ENCODE data around the gene PSD.
A peak's percentile ranks its signal among the peaks of the same experiment; 100 is the strongest.

Gene PSD

DNA sequence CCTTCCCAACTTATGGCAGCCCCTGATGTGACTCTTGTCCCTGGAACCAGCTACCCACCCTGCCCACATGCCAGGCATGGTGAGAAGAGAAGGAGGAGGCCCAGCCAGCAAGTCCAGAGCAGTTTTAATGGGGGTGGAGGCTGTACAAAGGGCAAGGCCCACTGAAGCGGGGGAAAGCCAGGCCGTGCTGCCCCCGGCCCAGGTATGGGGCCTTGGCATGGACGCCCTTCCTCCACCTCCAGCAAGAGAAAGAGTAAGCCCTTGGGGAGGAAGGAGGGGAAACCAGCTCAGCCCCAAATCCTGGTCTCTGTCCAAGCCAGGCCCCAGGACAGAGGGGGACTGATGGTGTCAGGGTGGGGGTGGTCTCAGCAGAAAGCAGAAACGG is 16.1 kb downstream of the PSD start:
- no peak for DNase-seq

DNA sequence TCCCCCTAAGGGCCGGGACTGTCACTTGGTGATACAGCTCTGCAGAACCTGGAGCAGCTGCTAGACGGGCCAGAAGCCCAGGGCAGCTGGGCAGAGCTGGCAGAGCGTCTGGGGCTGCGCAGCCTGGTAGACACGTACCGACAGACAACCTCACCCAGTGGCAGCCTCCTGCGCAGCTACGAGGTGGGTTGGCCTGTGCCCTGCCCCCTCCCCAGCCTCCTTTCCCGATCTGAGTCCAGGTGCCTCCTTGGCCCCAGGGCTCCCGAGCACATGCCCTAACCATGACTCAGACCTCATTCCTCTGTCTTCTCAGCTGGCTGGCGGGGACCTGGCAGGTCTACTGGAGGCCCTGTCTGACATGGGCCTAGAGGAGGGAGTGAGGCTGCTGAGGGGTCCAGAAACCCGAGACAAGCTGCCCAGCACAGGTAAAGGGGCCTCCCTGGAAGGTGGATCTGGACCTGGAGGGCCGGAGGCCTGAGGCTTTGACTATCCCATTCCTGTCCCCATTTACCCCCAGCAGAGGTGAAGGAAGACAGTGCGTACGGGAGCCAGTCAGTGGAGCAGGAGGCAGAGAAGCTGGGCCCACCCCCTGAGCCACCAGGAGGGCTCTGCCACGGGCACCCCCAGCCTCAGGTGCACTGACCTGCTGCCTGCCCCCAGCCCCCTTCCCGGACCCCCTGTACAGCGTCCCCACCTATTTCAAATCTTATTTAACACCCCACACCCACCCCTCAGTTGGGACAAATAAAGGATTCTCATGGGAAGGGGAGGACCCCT is 16.7 kb downstream of the PSD start:
- DNase-seq = no peak

DNA sequence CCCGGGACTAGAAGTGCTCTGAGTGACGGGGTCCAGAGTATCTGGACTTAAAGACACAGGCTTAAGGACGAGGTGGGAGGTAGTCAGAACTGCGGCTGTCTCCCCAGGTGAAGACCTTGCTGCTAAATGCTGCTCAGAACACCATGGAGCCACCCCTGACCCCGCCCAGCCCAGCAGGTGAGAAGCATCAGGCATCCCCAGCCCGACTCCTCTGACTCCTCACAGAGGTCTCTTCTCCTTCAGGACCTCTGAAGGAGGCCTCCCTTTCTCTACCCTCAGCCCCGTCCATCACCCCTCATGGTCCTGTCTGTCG is 17.3 kb downstream of the PSD start:
- no peak for DNase-seq

DNA sequence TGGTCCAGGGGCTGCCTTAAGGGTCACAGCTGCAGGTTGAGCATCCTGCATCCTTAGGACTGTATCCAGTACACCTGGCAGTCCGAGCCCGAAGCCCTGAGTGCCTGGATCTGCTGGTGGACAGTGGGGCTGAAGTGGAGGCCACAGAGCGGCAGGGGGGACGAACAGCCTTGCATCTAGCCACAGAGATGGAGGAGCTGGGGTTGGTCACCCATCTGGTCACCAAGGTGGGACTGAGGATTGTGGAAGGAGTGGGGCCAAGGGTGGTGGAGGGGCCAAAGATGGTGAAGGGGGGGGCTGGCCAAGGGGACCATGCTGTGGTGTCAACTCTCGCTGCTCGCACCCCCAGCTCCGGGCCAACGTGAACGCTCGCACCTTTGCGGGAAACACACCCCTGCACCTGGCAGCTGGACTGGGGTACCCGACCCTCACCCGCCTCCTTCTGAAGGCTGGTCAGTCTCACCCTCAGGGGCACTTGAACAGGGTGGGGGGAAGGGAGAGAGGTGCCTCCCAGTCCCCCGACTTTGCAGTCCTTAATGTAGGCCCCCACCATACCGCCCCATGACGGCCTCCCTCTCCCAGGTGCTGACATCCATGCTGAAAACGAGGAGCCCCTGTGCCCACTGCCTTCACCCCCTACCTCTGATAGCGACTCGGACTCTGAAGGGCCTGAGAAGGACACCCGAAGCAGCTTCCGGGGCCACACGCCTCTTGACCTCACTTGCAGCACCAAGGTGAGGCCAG is 17.8 kb downstream of the PSD start:
- no peak for DNase-seq

GRCh38 chr10:102400076-102400475 is 18.5 kb downstream of the PSD start:
- no peak for DNase-seq

- DNase-seq = peak; percentile 82
These were observed 19.2 kb downstream of the PSD start for GRCh38 chr10:102399217-102400021.

- no peak for DNase-seq
These were observed 20.2 kb downstream of the PSD start for GRCh38 chr10:102398172-102399020.

DNA sequence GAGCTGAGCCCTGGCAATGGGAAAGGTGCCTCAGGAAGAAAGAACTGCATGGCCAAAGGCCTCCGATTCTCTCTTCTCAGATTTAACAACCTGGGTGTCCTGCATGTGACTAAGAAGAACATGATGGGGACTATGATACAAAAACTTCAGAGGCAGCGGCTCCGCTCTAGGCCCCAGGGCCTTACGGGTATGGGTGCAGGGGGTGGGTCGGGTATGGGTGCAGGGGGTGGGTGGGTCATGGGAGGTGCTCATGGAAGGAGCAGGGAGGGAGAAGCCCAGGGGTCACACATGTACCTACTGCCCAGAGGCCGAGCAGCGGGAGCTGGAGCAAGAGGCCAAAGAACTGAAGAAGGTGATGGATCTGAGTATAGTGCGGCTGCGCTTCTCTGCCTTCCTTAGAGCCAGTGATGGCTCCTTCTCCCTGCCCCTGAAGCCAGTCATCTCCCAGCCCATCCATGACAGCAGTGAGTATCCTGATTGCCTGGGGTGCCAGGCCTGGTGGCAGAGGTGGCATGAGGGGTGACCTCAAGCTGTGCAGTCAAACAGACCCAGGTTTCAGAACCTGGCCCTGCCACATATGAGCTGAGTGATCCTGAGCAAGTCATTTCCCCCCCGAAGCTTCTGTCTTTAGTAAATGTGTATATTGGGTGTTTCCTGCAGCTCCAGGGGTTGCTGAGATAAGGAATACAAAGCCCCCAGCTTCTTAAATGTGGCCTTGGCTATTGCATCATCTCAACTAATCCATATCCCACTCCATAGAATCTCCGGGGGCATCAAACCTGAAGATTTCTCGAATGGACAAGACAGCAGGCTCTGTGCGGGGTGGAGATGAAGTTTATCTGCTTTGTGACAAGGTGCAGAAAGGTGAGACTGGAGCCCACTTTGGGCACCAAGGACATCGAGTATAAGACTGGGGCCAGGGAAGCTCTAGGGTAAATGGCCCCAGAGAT is 21.1 kb downstream of the PSD start:
- DNase-seq = no peak

DNA sequence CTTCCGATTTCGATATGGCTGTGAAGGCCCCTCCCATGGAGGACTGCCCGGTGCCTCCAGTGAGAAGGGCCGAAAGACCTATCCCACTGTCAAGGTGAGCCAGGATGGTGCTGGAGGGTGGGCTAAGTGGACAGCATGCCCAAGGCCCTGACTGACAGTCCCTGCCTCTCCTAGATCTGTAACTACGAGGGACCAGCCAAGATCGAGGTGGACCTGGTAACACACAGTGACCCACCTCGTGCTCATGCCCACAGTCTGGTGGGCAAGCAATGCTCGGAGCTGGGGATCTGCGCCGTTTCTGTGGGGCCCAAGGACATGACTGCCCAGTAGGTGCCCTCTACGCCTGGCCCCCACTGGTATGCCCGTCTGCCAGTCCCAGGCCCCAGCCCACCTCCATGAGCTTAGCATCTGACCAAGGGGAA is 21.8 kb downstream of the PSD start:
- DNase-seq = no peak

GRCh38 chr10:102396317-102396650 is 22.3 kb downstream of the PSD start:
- no peak for DNase-seq

DNA sequence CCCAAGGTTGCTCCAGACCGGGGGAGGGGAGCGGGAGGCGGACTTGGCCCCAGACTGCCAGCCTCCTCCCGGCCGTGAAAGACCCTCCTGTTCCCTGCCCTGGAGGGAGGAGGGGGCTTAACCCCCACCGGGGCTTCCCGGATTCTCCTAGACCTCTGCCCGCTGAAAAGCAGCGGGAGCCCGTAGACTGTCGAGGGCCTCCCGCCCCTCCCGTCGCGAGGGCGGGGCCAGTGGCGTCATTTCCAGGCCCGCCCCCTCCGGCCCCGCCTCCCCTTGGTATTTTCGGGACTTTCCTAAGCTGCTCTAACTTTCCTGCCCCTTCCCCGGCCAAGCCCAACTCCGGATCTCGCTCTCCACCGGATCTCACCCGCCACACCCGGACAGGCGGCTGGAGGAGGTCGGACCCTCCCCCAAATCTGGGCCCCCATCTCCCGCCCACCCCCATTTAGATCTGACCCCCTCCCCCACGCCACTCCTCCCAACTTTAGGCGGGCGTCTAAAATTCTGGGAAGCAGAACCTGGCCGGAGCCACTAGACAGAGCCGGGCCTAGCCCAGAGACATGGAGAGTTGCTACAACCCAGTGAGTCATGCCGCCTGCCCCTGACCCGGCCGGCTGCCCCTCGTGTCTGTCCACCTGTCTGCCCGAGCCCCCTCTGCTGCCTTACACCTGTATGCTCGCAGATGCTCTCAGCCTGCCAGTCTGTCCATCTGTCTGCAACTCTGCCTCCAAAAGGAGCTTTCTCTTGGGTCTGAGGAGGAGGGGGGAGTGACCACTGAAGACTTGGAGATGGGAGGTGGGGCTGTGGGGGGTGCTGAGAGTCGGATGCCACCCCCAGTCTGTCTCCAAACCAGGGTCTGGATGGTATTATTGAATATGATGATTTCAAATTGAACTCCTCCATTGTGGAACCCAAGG is 22.9 kb downstream of the PSD start, which contains the start of gene NFKB2:
NFKB2 (plus strand) TSS at position 306 of the 917 bp plus-strand sequence; CDS start at position 561, 255 bp downstream.
- peak; percentile 82 for DNase-seq

DNA sequence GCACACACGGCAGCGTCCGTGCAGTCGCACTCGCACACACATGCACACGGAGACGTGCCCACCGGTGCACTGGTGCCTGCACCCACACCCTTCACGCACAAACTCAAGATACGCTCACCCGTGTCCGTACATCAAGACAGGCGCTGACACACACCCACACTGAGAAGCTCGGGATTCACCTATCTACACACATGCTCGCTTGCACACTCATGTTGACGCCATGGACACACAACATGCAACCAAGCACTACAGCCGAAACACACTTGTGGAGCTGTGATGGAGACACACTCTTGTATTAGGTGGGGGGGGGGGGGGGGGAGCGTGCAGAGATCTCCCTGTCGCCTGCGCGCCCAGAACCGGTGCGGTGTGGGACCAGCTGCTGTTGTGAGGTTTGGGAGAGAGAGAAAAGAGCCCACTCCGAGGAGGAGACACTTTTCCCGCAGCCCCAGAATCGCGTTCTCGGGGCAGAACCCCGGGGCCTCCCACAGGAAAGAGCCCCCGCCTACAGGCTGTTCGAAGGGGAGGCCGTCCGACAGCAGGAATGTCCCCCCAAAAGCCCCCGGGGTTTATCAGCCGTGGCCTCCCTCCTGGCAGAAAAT is 23.7 kb downstream of the PSD start:
- peak; percentile 57 for DNase-seq

GRCh38 chr10:102394079-102394800 is 24.3 kb downstream of the PSD start:
- DNase-seq = peak; percentile 97

DNA sequence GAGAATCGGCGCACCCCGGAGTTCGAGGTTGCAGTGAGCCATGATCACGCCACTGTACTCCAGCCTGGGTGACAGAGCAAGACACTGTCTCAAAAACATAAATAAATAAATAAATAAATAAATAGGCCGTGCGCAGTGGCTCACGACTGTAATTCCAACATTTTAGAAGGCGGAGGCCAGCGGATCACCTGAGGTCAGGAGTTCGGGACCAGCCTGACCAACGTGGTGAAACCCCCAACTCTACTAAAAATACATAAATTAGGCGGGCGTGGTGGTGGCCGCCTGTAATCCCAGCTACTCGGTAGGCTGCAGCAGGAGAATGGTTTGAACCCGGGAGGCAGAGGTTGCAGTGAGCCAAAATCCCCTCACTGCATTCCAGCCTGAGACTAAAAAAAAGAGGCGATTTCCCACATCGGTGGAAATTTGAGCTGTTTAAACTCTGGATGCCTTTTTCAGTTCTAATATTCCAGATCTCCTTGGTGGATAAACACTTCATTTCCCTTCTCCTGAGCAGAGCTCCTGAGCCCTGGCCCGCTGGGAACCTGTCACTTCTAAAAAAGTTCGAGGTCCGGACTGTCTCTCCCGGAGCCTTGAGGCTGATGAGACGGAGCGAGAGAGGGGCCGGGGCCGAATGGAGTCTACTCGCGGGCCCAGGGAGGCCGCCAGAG is 25.0 kb downstream of the PSD start:
- no peak for DNase-seq

- no peak for DNase-seq
These were observed 26.3 kb downstream of the PSD start for GRCh38 chr10:102392306-102392705.

- no peak for DNase-seq
These were observed 28.7 kb downstream of the PSD start for GRCh38 chr10:102389894-102390293.

- DNase-seq = no peak
These were observed 33.8 kb downstream of the PSD start for GRCh38 chr10:102384606-102385429.

DNA sequence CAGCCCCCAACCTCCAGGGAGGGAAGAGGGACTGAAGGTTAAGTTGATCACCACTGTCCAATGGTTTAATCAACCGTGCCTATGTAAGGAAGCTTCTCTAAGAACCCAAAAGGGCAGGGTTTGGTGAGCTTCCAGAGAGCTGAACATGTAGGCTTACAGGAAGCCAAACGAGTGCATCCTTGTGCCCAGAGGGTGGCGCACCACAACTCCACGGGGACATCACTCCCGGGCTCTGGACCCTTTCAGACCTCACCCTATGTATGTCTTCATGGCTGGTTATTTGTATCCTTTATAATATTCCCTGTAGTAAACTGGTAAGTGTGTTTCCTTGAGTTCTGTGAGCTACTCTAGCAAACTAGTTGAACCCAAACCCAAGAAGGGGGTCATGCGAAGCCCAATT is 34.5 kb downstream of the PSD start:
- no peak for DNase-seq
